DMS 273 (cell line): ENCODE data around the gene GPRASP1.

Source experiments
- DNase-seq: peaks from one replicate; lab custom pipeline; 2025; ENCODE audit not compliant: unreplicated experiment; lab: John Stamatoyannopoulos, UW

The GPRASP1 gene

GRCh38 chrX:102696306-102696705 is 45.0 kb downstream of the GPRASP1 start:
- DNase-seq = no peak

- peak; percentile 78 for DNase-seq
Observed at GRCh38 chrX:102697494-102697893, 46.2 kb downstream of the GPRASP1 start.
